ENCODE results near the gene DCAF11.

DCAF11 gene

DNA sequence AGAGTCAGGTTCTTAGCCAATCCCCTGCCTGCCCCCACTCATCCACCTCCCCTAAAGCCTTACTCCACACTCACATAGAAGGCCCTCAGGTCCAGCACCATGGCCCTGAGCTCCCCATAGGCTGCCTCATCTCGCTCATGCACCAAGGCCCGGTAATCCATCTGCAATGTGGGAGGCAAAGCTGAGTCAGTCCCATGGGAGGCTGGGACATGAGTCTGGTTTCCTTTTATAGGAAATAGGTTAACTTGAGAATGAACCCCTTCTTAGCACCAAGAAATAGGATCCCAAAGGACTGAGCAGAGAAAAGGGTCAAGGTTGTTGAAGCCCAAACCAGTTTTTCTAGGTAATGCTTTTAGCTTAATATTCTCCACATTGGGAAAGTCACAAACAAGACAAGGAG is 28.9 kb downstream of the DCAF11 start:
- no peak for DNase-seq

DNA sequence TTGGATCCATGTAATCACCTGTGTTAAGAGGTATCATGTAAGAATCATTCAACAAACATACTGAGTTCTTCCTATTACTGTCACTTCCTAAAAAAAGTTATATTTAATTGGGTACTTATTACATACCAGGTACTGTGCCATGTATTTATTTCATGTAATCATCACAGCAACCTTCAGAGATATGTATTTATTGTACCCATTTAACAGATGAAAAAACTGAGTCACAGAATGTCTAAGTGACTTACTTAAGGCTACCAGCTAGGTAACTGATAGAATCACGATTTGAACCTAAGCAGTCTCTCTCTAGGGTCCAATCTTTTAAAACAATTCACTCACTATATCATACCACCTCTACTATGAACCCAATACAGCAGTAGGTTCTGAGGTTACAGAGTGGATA is 29.9 kb downstream of the DCAF11 start:
- no peak for DNase-seq

DNA sequence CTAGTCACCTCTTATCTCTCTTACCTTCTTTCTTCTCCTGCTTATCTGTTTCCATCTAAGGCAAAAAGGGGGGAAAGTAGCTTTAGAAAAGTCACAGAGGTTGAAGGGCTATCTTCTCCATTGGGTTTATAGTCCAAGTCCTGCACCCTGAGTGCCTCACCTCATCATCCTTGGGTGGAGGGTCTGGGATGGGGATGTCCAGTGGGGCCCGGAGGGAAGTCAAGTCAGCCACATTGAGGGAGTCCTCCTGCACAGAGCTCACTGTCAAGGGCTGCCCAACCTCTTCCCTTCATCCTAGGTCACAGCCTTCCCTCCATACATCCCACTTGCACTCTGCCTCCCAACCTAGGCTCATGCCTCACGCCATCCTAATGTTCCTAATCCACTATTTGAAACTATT is 30.6 kb downstream of the DCAF11 start:
- no peak for DNase-seq

DNA sequence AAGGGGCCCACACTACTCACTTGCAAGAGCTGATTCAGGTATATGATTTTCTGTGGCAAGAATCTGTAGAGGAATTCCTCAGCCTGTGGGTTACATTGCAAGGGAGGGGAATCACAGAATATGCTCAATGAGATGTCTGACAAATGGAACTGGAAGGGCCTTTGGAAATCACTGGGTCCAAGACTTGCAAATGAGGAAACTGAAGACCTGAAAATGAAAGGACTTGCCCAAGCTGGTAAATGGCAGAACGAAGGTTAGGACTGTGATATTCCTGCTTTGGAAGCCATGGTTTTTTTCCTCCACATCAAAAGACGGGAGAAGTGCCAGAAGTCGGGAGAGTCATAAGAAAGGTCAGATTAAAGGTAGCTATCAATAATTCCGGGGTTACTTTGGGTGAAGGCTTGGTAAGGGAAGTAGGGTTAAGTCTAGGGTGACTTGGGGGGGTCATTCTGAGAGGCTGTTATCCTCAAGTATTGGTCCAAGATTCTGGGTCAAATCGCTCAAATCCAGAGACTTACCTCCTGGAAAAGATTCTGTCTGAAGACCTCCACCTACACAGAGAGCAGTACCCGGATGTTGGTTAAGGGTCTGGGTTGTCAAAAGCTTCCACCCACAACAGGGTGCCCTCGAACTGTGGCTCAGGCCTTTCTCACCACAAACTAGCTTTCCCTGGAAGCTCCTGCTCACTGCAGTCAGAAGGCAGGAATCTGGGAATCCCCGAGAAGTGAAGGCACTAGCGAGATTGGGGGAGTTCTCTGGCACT is 31.3 kb downstream of the DCAF11 start:
- DNase-seq = no peak

DNA sequence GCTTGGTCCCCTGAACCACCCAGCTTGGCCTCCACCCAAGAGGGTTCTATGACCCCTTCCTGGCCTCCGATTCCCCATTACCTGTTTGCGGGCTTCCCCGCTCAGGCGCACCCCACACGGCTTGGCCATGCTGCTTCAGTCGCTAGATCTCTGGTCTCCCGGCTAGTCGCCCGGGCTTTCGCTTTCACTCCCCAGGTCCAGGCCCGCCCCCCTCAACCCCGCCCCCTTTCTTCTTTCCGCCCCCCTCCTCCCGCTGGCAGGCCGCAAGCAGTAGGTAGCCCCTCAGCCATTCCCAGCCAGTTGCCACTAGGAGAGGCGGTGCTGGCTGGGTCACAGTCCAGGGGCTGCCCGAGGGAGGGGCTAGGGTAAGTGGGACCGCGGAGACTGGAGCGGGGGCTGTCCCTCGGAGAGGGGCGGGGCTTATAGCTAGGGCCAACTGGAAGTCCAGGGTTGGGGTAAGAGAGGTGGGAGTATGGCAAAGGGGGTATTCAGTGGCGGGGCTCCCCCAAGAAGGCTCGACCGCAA is 31.9 kb downstream of the DCAF11 start, which contains the start of gene PSME2:
PSME2 (minus strand) TSS at position 158 of the 525 bp plus-strand sequence; CDS start at position 129, 29 bp downstream.
- peak; percentile 77 for DNase-seq

DNA sequence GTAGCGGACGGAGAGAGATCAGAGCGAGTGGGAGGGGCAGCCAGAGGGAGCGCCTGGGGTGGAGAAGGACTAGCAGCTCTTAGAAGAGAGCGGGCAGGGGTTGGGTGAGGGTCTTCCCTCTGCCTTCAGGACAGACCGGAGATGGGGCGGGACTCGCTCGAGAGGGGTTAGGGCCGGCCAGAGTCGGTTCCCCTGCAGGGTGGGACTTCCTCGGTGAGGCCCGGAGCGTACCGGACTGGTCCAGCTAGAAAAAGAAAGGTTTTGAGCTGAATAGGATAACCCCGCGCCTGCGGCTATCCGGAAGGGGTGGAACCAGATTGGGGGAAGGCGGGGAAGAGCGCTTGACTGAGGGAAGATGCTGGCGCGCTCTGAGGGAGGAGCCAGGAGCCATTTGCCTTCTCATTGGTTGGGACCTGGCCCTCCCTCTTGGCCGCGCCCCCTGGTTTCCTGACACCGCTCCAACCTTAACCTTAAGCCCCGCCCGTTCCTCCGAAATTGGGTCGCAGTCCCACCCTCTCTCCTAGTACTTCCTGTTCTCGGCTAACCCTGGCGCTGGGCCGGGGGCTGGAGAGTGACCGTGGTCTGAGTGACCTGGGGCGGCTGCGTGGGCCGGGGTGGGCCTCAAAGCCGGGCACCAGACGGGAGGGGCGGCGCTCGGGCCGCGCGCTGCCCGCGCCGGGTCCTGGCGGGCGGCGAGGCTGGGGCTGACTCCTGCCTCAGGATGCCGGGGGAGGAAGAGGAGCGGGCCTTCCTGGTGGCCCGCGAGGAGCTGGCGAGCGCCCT is 32.6 kb downstream of the DCAF11 start, which contains the start of gene RNF31:
RNF31 (plus strand) TSS at position 521 of the 783 bp plus-strand sequence; CDS start at position 722, 201 bp downstream.
- DNase-seq = peak; percentile 98

DNA sequence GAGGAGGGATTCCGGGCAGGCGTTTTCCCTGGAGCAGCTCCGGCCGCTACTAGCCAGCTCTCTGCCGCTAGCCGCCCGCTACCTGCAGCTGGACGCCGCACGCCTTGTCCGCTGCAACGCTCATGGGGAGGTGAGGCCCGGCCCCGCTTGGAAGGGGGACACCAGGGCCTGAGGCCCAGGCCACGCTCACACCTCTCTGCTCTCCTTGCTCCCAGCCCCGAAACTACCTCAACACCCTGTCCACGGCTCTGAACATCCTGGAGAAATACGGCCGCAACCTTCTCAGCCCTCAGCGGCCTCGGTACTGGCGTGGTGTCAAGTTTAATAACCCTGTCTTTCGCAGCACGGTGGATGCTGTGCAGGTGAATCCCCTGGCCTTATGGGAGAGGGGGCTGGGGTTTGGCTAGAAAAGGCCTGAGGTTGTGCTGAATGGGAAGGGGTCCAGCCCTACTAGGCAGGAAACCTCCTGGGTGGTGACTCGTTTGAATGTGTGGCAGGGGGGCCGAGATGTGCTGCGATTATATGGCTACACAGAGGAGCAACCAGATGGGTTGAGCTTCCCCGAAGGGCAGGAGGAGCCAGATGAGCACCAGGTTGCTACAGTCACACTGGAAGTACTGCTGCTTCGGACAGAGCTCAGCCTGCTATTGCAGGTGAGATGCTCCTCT is 33.3 kb downstream of the DCAF11 start:
- no peak for DNase-seq

DNA sequence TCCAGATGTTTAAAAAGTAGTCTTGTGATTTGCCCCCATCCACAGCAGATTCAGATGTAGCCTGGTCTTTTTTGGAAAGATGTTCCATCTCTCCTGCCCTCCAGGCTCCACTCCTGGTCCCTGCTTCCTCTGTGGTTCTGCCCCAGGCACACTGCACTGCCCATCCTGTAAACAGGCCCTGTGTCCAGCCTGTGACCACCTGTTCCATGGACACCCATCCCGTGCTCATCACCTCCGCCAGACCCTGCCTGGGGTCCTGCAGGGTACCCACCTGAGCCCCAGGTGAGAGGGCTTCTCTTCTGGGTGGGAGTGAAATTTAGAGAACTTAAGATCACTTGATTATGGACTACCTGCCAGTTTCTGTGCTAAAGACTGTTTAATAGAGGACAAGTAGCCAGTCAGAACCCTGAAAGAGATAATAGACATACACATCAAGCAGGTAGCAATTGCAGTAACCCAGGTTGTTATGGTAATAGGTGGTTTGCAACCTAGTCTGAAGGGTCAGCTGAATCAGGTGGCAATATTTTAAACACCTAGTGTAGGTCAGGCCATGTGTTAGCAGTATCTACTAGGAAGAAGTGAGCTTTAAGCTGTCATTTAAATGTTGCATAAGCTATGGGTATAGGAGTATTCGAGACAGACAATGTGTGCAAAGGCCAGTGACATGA is 34.9 kb downstream of the DCAF11 start:
- DNase-seq = no peak

DNA sequence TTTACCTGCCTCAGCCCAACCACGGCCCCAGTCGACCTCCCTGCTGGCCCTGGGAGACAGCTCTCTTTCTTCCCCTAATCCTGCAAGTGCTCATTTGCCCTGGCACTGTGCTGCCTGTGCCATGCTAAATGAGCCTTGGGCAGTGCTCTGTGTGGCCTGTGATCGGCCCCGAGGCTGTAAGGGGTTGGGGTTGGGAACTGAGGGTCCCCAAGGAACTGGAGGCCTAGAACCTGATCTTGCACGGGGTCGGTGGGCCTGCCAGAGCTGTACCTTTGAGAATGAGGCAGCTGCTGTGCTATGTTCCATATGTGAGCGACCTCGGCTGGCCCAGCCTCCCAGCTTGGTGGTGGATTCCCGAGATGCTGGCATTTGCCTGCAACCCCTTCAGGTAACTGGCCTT is 35.5 kb downstream of the DCAF11 start:
- no peak for DNase-seq

DNA sequence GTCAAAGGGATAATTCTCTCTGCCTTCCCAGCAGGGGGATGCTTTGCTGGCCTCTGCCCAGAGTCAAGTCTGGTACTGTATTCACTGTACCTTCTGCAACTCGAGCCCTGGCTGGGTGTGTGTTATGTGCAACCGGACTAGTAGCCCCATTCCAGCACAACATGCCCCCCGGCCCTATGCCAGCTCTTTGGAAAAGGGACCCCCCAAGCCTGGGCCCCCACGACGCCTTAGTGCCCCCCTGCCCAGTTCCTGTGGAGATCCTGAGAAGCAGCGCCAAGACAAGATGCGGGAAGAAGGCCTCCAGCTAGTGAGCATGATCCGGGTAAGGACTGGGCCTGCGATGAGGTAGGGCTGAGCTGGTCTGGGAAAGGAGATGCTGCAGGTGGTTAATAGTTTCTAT is 36.0 kb downstream of the DCAF11 start:
- DNase-seq = no peak

DNA sequence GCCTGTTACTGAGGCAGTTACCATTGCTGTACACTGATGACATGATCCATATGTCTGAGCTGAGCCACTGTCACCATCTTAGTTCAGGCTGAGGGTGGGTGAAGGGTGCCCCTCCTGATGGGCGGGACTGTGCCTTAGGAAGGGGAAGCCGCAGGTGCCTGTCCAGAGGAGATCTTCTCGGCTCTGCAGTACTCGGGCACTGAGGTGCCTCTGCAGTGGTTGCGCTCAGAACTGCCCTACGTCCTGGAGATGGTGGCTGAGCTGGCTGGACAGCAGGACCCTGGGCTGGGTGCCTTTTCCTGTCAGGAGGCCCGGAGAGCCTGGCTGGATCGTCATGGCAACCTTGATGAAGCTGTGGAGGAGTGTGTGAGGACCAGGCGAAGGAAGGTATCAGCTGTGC is 36.4 kb downstream of the DCAF11 start:
- no peak for DNase-seq

DNA sequence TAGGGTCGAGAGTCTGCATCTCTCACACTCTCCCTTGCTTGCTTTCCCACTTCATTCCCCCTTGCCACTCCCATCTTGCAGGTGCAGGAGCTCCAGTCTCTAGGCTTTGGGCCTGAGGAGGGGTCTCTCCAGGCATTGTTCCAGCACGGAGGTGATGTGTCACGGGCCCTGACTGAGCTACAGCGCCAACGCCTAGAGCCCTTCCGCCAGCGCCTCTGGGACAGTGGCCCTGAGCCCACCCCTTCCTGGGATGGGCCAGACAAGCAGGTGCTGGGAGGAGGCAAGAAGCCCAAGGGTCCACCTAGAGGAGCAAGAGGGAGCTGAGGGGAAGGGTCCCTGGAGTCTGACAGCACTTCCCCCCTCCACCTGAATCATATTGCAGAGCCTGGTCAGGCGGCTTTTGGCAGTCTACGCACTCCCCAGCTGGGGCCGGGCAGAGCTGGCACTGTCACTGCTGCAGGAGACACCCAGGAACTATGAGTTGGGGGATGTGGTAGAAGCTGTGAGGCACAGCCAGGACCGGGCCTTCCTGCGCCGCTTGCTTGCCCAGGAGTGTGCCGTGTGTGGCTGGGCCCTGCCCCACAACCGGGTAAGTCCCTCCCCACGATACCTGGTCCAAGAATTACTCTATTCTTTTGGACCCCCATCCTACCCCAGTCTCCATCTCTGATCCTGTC is 37.0 kb downstream of the DCAF11 start:
- no peak for DNase-seq

DNA sequence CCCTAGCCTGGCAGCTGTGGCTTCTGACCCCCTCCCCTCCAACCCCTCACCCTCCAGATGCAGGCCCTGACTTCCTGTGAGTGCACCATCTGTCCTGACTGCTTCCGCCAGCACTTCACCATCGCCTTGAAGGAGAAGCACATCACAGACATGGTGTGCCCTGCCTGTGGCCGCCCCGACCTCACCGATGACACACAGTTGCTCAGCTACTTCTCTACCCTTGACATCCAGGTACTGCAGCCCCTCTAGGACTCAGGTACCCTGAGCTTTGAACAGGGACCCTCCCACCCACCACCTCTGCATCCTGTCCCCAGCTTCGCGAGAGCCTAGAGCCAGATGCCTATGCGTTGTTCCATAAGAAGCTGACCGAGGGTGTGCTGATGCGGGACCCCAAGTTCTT is 40.5 kb downstream of the DCAF11 start:
- no peak for DNase-seq

DNA sequence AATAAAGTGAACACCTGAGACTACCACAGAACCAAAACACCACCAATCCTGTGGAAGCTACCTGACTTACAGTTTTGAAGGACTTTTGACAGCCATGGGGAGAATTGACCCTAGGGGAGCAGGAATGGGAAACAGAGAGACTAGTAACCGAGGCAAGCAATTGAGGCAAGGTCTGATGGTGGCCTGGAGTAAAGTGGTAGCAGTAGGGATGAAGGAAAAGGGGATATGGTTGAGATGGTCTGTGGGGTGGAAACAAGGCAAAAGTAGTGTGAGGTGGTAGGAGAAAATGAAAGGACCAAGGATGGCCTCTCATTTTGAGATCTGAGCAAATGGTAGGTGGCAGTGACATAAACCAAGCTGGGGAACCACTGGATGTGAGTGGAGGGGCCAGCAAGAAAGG is 42.3 kb downstream of the DCAF11 start:
- no peak for DNase-seq

DNA sequence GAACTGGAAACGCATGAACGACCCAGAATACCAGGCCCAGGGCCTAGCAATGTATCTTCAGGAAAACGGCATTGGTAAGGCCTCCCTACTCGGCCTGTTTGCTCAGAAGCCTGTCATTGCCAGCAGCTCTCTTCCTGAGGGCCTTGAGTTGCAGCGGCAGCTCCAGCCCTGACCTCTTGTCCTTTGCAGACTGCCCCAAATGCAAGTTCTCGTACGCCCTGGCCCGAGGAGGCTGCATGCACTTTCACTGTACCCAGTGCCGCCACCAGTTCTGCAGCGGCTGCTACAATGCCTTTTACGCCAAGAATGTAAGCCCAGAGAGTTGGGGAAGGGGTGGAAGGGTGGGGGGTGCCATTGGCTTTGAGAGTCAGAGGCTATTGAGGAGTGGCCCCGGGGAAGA is 42.8 kb downstream of the DCAF11 start:
- DNase-seq = no peak

DNA sequence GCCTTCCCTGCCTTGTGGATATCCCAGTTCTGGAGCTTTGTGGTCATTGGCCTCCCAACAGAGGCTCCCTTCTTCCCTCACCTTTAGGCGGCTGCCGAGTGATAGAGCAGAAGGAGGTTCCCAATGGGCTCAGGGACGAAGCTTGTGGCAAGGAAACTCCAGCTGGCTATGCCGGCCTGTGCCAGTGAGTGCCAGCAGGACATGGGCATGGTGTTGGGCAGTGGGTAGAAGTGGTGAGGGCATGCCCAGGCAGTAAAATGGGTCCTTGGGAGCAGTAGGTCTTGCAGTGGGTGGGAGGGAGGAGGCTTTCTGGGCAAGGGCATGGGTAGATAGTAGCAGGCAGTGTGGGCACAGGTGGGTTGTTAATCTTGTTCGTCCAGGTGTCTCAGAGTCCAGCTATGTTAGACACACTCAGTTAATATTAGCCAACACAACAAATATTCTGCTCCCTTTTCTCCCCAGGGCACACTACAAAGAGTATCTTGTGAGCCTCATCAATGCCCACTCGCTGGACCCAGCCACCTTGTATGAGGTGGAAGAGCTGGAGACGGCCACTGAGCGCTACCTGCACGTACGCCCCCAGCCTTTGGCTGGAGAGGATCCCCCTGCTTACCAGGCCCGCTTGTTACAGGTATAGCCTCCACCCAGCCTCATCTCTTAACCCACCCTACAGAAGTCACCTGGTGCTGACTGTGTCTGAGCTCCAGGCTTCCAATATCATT is 45.4 kb downstream of the DCAF11 start:
- DNase-seq = no peak

DNA sequence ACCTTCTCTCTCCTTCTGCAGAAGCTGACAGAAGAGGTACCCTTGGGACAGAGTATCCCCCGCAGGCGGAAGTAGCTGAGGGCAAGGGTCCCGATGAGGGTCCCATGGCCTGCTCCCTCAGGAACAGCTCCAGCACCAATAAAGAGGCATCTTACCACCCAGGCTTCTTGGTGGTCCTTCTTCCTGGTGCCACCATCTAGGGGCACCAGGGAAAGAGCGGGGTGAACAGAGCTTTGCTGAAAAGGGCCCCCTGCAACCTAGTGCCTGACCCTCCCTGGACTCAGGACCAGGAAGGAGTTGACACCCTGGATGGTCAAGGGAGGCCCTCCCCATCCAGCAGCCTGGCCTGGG is 45.9 kb downstream of the DCAF11 start:
- DNase-seq = no peak

DNA sequence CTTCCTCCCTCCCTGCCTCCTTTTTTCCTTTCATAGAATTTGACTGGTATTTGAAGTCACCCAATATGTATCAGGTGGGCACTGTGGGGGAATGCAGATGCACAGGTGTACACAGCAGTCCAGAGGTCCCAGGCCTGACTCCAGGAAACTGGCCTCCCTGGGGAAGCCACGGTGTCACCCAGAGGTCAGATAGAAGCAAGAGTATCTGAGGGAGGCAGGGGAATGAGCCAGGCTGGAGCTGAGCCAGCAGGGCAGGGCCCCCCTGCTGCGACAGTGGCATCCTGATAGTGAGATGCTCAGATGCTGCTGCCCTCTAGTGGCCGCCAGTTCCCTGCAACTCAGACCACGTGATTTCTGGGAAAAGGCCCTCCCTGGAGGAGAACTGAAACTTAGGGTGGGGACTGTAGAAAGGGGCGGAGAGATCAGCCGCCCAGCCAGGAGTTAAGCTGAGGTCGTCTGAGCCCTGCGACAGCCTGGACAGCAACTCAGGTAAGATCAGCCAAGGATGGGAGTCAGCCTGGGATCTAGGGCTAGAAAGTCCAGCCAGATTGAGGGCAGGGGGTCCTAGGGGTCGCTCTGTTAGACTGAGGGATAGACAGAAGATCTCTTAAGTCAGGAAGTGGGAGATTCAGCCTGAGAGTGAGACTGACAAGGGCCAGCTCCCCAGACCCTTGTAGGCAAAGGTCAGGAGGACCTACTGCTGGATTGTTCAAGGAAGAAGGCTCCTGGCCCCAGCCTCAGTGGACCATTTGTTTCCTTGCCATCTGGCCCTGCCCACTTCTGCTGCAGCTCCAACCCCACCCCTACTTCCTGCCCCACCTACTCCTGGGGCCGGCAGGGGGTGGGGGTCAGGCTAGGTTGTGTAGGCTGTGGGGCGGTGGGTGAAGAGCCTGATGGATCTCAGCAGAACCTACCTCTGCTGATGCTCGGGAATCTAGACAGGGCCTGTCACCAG is 46.5 kb downstream of the DCAF11 start, which contains the start of gene IRF9:
IRF9 (plus strand) TSS at position 416 of the 955 bp plus-strand sequence. CDS start 880 bp downstream, outside the sequence.
- DNase-seq = peak; percentile 97

DNA sequence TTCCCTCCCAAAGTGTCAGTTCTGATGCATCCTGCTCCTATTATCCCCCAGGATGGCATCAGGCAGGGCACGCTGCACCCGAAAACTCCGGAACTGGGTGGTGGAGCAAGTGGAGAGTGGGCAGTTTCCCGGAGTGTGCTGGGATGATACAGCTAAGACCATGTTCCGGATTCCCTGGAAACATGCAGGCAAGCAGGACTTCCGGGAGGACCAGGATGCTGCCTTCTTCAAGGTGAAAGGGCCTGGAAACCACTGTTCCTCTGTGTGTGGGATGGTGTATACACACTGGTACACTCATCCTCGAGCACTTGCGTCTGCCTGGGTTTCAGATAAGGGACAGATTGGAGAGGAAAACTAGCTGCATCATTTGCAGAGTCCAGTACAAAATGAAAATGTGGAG is 47.5 kb downstream of the DCAF11 start:
- no peak for DNase-seq

DNA sequence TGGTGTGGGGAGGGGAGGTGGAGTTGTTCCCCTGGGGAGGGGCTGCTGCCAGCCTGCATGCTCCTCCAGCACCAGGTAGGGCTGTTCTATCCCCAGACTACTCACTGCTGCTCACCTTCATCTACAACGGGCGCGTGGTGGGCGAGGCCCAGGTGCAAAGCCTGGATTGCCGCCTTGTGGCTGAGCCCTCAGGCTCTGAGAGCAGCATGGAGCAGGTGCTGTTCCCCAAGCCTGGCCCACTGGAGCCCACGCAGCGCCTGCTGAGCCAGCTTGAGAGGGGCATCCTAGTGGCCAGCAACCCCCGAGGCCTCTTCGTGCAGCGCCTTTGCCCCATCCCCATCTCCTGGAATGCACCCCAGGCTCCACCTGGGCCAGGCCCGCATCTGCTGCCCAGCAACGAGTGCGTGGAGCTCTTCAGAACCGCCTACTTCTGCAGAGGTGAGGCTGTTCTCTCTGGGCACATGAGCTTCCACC is 50.0 kb downstream of the DCAF11 start:
- no peak for DNase-seq
